Measurements from ENCODE around the gene INPP5D.
"Not testable (repeated sequence)": the region's sequence is repeated elsewhere in the genome, so short reads cannot be mapped to it uniquely, and the experiment has no call there.

The INPP5D gene

GRCh38 chr2:233094614-233095013, 34.5 kb downstream of the INPP5D start:
- no peak for DNase-seq (ENCODE audit: low spot score)

DNA sequence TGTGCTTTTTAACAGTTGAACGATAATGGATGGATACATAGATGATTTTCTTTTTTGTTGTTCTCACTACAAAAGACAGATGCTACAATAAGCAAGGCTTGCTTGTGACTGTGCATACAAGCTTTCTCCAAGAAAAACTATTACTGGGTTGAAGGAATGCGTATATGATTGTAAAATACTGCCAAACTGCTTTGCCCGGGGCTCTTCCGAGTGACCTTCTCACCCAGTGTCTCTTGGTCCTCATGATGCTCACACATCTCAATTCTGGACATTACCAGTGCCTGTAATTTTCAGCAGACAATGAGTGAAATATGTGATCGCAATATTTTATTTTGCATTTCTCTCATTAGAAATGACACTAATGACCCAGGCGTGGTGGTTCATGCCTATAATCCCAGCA, 35.9 kb downstream of the INPP5D start:
- no peak for DNase-seq (ENCODE audit: low spot score)

DNA sequence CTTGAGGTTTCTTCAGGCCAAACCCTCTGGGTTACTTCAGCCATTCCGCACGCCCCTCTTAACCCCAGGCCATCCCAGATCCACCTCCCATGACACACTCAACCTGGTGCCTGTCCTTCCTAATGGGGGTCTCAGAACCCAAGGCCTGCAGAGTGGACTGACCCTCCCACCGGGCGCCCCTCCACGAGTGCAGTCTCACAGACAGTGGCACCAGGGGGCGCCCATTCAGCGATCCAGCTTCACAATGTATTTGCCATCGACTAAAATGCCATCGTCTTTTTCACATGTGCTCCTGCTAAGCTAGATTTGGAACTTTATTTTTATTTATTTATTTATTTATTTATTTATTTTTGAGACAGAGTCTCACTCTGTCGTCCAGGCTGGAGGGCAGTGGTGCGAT, 38.5 kb downstream of the INPP5D start:
- no peak for DNase-seq (ENCODE audit: low spot score)

DNA sequence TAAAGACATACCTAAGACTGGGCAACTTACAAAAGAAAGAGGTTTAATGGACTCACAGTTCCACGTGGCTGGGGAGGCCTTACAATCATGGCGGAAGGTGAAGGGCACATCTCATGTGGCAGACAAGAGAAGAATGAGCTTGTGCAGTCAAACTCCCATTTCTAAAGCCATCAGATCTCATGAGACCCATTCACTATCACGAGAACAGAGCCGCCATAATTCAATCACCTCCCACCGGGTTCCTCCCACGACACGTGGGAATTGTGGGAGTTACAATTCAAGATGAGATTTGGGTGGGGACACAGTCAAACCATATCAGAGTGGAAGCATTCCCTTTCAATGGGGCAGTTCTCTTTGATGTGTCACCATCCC, 39.7 kb downstream of the INPP5D start:
- DNase-seq (ENCODE audit: low spot score) = not testable (repeated sequence)

DNA sequence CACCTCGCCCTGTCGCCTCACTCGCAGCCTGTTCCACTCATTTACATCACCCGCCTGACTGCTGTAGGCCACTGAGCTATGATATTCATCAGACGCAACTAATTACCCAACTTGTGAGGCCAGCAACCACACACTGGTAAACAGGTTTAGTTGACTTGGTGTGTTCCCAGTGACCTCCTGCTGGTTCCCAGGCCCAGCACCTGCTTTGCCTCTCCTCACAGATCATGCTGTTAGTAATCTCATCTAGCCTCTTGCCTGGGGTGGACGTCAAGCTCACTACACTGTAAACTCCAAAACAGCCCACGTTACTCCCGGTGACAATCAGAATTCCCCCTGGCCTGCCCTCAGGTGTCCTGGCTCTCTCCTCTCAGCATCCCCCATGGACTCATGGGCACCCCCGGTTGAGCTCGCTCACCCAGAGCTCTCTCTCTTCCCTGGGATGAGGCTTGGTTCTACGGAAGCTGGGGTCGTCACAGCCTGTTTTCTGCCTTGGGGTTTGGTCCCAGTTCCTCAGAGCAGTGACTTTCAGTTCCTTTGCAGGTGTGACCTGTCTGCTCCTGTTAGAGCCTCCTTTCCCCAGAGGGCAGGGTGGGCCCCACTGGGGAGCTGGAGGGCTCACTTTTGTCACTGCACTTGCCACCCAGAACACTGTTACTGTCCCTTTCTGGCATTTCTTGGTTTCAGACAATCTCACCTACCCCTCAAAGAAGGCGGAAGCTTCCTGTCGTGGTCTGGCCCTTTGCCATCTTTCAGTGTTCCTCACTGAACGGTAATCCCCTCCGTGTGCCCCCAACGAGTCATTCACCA, 40.3 kb downstream of the INPP5D start:
- no peak for DNase-seq (ENCODE audit: low spot score)

DNA sequence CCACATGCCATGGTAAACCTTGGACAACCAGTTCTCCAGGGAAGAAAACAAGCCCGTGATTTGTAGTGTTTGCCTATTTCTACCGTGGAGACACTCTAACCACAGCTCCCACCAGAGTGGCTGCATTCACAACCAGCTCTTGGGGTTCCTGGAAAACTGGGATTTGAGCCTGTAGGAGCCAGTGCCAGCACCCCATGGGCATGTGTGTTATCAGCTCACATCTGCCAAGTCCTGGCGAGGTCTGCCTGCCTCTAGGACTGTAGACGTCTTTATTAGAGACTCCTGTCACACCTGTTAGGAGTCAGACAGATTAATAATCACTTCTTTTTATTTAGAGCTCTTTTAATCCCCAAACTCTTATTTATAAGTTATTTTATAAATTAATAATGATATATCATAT, 41.0 kb downstream of the INPP5D start:
- no peak for DNase-seq (ENCODE audit: low spot score)

DNA sequence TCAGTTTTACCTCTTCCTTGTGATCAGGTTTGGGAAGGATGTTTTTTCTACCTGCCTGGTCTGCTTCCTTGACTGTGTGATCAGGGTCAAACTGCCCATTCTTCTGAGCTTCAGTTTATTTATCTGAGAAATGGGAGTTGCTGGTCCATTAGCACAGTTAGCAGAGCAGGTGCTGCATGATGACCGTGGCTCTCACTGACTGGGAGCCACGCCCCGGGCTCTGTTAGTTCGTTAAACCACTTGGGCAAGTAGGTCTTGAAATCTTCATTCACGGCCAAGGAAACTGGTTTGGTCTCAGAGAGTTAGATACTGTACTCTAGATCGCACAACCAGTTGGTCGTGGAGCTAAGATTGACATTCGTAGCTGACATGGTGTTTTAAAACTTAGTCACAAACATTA, 41.7 kb downstream of the INPP5D start:
- no peak for DNase-seq (ENCODE audit: low spot score)

DNA sequence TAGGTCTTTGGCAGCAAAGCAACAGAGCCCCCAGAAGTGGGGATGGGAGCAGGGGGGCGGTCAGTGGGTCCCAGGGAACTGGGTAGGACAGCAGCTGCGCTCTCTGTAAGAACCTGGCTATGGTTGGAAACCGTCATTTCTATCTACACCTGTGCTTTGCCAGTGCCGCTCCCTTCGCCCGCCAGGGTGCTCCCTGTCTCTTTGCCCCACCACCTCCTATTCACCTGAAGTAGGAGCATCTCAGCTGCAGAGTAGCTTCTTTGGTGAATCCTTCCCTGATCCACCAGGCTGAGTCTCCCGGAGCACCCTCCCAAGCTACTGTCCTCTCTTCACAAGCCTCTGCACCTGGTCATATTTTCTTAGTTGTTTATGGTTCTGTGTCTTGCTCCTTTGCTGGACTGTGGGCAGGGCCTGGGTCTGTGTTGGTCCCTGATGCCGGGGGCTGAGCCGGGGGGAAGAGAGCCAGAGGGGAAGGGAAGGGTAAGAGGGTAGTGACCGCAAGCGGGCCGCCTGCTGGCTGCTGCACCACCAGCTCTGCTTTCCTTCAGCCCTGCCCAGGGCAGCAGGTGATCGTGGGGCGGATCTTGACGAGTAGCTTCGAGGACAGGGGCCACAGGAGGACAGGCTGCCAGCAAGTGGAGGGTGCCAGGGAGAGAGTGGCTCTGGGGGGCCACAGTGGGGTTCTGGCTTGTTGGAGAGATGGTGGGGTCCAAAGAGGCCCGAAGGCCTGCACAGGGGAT, 45.2 kb downstream of the INPP5D start:
- no peak for DNase-seq (ENCODE audit: low spot score)

DNA sequence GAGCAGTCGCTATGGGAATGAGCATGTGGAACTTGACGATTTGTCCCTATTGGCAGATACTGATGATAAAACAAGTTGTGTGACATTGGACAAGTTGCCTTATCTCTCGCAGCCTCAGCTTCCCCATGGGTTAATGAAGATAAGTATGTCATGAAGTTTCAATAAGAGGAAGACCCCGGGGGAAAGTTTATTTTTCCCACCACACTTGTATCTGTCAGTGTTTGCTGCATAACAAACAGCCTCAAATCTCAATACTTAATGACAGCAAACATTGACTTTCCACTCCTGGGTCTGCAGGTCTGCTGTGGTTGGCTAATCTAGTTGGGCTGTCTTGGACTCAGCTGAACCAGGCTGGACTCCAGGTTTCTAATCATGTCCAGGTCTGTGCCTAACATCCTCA, 45.8 kb downstream of the INPP5D start:
- no peak for DNase-seq (ENCODE audit: low spot score)

- DNase-seq (ENCODE audit: low spot score) = no peak
Measured at GRCh38 chr2:233107011-233107410, 46.9 kb downstream of the INPP5D start.

DNA sequence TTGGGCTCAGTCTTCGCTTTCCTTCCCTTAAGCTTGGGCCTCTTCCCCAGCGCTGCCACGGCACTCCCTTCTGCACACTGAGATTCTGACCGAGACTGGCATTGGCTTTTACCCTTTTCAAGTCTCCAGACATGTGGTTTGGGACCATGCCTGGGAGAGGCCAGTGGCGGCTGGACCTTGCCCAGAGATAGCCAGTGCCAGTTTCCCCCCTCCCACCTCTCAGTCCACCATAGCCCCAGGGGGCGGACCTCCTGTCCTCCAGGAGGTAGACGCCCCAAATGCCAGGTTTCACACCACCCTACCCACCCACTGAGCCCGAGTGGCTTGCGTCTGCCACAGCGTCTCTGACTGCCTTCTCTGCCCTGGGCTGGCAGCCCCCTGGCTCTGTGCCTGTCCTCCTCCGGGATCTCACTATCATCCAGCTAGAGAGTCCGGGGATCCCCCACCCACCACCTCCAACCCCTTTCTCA, 47.7 kb downstream of the INPP5D start:
- DNase-seq (ENCODE audit: low spot score) = no peak

DNA sequence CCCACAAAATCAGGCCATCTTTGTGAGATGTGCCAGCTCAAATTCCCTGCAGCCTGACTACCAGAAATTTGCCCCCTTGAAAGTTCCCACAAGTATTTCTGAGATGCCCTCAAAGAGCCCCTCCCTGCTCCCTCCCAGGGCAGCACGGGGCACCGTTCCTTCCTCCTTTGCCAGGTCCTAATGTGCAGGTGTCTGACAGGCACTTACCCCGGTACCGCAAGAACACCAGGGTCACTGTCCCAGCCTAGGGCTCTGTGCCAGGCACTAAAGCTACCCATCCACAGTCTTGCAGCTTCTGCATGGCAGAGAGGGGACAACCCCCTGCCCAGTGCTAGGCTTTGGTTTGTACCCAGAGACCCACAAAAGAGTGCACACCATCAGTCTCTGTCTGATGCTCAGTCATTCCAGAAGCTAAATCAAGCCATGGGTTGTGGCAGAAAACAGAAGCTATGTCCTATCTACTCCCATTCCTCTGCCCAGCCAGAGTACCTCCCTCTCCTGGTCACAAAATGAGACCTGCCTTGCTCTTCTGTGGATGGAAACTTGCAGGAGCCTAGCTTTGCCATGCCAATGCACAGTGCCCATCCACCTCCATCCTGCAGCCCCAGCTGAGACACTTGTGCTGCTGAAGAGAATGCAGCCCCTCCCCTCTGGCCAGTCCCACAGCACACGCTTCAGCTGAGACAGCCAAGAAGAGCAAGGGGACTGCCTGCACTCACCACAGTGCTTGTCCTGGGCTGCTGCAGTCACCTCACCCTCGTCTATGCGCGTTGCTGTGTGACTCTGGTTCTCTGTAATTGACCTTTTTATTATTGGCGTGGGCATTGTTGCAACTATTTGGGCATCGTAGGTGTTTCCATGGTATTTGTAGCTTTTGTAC, 48.7 kb downstream of the INPP5D start:
- DNase-seq (ENCODE audit: low spot score) = no peak

DNA sequence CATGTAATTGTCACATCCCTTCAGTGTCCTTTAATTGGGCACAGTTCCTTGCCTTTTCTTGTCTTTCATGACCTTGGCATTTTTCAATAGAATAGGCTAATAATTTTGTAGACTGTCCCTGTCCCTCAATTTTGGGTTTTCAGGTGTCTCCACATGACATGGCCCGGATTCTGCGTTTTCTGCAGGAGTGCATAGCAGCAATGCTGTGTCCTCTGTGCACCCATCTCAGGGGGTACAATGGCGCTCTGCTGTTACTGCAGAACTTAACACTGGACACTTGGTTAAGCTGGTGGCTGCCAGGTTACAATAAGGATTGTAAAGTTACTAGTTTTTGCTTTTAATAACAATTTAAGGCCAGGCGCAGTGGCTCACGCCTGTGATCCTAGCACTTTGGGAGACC, 51.3 kb downstream of the INPP5D start:
- DNase-seq (ENCODE audit: low spot score) = no peak

DNA sequence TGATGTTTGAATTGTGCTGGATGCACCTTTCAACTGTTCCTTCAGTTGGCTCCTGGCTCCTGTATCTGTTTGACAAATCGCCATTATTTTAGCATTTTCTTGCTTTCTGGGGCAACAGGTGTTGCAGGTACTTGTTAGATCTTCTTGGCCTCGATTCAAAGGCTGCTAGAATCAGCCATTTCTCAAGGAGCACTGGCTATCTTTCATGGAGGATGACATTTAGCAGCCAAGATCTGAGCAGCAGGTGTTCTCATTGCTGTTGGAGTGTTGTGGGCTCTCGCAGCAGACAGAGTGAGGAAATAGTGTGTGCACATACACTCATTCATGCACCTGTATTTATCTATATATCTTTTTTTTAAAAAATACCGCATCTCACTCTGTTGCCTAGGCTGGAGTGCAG, 52.2 kb downstream of the INPP5D start:
- no peak for DNase-seq (ENCODE audit: low spot score)

DNA sequence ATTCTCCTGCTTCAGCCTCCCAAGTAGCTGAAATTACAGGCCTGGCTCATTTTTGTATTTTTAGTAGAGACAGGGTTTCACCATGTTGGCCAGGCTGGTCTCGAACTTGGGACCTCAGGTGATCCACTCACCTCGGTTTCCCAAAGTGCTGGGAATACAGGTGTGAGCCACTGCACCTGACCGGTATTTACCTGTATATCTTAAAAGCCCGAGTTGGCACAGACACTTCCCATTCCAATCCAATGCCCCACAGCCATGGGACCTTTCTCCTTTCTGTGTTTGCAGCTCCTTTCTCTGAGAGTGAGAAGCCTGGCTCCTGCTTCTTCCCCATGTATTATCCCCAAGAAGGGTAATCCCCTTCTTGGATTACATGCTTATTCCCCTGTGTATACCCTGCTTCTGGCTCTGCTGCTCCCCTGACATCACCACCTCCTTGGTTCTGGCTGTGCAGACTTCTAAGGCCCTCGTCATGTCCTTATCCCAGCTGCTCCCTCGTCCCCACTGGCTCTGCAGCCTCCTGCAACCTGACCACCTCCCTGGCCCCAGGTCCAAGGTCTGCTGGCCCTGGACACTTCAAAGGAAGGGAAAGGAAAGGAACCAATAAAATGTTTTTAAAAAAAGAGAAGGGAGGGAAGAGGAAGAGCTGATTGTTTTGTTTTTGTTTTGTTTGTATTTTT, 52.8 kb downstream of the INPP5D start:
- no peak for DNase-seq (ENCODE audit: low spot score)

GRCh38 chr2:233114421-233114861, 54.3 kb downstream of the INPP5D start:
- DNase-seq (ENCODE audit: low spot score) = no peak

GRCh38 chr2:233115121-233115520, 55.0 kb downstream of the INPP5D start:
- DNase-seq (ENCODE audit: low spot score) = no peak

- no peak for DNase-seq (ENCODE audit: low spot score)
Measured at GRCh38 chr2:233115741-233116140, 55.6 kb downstream of the INPP5D start.

GRCh38 chr2:233116946-233117345, 56.8 kb downstream of the INPP5D start:
- no peak for DNase-seq (ENCODE audit: low spot score)

DNA sequence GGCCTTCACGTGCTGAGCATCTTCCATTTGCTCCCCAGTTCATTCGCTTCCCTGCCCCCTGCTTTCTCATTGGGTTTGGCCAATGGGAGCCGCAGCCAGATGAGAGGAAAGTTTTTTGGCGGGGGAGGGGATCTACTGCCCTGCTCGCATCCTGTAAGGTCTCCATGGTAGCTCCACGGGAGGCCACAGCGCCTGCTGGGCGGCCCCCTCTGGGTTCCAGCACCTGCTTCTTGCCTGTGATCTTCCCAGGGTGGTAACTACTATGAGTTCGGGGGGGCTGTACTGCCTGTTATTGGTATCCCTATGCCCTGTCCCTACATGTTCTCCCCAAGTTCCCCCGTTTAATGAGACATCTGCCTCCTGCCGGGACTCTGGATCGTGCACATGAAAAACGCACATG, 57.2 kb downstream of the INPP5D start:
- DNase-seq (ENCODE audit: low spot score) = no peak

DNA sequence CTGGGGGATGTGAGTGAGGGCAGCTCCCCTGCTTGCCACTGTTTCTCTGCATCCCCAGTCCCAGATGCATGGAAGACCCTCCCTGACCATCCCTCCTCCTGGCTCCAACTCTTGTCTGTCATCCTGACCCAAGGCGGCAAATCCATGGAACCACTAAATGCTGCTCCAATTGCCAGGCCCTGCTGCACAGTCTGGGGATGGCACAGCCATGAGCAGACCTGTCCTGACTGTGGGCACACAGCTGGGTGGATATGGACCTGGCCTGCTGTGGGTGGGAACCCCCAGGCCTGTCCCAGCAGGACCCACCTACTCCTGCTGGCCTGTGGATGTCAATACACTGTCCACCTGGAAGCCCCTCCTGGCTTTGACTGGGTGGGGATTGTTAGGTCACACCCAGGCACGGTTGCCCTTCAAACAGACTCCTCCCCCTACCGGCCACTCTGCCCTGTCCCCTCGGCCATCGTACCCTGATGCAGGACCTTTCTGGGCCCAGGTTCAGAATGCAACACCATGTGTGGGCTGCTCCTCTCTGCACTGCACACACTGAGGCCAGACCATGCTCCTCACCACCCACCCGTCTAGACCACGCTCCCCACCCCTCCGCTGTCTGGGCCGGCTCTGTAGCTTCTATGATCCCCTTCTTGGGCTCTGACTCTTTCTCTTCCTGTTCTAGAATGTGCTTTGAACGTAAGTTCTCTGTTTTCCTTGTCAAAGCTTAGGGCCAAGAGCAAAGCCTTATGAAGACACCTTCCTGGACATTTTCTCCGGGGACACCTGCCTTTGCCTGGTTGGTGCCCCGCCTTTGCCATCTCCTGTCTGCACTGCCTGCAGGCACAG, 57.9 kb downstream of the INPP5D start:
- no peak for DNase-seq (ENCODE audit: low spot score)

All from putamen (tissue), 1 donor.